ENCODE measurements around the gene PPFIA3.

The PPFIA3 gene

DNA sequence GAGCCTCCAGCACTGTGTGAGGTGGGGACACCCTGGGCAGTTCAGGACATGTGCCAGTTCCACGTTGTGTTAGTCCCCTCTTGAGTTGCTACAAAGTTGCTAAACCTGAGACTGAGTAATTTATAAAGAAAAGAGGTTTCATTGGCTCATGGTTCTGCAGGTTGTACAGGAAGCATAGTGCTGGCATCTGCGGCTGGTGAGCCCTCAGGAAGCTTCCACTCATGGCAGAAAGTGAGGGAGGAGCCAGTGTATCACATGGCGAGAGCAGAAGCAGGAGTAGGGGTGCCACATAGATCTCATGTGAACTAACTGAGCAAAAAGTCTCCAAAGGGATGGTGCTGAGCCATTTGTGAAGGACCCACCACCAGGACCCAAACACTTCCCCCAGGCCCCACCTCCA, 71.4 kb downstream of the PPFIA3 start:
- no peaks in the 10 kb centered on the region for H3K79me2 ChIP-seq (ENCODE audit: insufficient read depth, low read depth)
- TF ChIP-seq CTCF (conservative IDR thresholded peaks at IDR 0.05; ENCODE audit: low read depth, low read length) = no peak
- H2AFZ ChIP-seq (ENCODE audit: low read depth) = no peak overlapping the region
- no peak overlapping the region for H3K27ac ChIP-seq
- peaks cover 76% of the 10 kb centered on the region for H3K27me3 ChIP-seq (ENCODE audit: insufficient read depth, low read depth)
- H4K20me1 ChIP-seq (ENCODE audit: insufficient read depth) = no peaks in the 10 kb centered on the region
- no peaks in the 10 kb centered on the region for H3K36me3 ChIP-seq (ENCODE audit: insufficient read depth)
- no peak overlapping the region for H3K9ac ChIP-seq
- H3K4me2 ChIP-seq = no peak overlapping the region
- H3K4me1 ChIP-seq (ENCODE audit: low read depth, poor library complexity, severe bottlenecking) = no peaks in the 10 kb centered on the region
- no peak overlapping the region for H3K4me3 ChIP-seq (IDR thresholded peaks at IDR 0.05; ENCODE audit: insufficient read depth, low read depth, low read length)

DNA sequence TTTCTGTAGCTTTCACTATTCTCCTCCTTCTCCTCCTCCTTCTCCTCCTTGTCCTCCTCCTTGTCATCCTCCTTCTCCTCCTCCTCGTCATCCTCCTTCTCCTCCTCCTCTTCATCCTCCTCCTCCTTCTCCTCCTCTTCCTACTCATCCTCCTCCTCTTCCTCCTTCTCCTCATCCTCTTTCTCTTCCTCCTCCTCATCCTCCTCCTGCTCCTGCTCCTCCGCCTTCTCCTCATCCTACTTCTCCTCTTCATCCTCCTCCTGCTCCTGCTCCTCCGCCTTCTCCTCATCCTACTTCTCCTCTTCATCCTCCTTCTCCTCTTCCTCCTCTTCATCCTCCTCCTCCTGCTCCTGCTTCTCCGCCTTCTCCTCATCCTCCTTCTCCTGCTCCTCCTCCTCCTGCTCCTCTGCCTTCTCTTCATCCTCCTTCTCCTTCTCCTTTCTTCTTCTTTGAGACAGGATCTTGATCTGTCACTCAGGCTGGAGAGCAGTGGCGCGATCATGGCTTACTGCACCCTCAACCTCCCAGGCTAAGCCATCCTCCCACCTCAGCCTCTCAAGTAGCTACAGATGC, 74.6 kb downstream of the PPFIA3 start:
- H3K4me2 ChIP-seq = no peak overlapping the region

GRCh38 chr19:49194408-49194807, 75.1 kb downstream of the PPFIA3 start:
- TF ChIP-seq CTCF (conservative IDR thresholded peaks at IDR 0.05; ENCODE audit: low read depth, low read length) = no peak
- Histone ChIP-seq H2AFZ (ENCODE audit: low read depth) (no peak overlapping the region), H3K4me2 (no peak overlapping the region), H3K9ac (no peak overlapping the region), H3K36me3 (ENCODE audit: insufficient read depth) (no peaks in the 10 kb centered on the region), H3K4me3 (IDR thresholded peaks at IDR 0.05; ENCODE audit: insufficient read depth, low read depth, low read length) (no peak overlapping the region), H3K27me3 (ENCODE audit: insufficient read depth, low read depth) (peaks cover 70% of the 10 kb centered on the region; the same call in 1 of the 2 replicates), H3K4me1 (ENCODE audit: low read depth, poor library complexity, severe bottlenecking) (peaks cover 1% of the 10 kb centered on the region), H4K20me1 (ENCODE audit: insufficient read depth) (no peaks in the 10 kb centered on the region), H3K27ac (no peak overlapping the region), H3K79me2 (ENCODE audit: insufficient read depth, low read depth) (no peaks in the 10 kb centered on the region)

More for the DNA sequence above, 74.6 kb downstream of the PPFIA3 start:
- H3K36me3 ChIP-seq (ENCODE audit: insufficient read depth) = no peaks in the 10 kb centered on the region
- no peaks in the 10 kb centered on the region for H4K20me1 ChIP-seq (ENCODE audit: insufficient read depth)
- no peaks in the 10 kb centered on the region for H3K79me2 ChIP-seq (ENCODE audit: insufficient read depth, low read depth)
- TF ChIP-seq CTCF (conservative IDR thresholded peaks at IDR 0.05; ENCODE audit: low read depth, low read length) = no peak
- no peak overlapping the region for H2AFZ ChIP-seq (ENCODE audit: low read depth)
- H3K4me3 ChIP-seq (IDR thresholded peaks at IDR 0.05; ENCODE audit: insufficient read depth, low read depth, low read length) = no peak overlapping the region
- no peak overlapping the region for H3K27ac ChIP-seq
- H3K4me1 ChIP-seq (ENCODE audit: low read depth, poor library complexity, severe bottlenecking) = no peaks in the 10 kb centered on the region
- H3K9ac ChIP-seq = no peak overlapping the region
- H3K27me3 ChIP-seq (ENCODE audit: insufficient read depth, low read depth) = peaks cover 75% of the 10 kb centered on the region; the same call in 1 of the 2 replicates

DNA sequence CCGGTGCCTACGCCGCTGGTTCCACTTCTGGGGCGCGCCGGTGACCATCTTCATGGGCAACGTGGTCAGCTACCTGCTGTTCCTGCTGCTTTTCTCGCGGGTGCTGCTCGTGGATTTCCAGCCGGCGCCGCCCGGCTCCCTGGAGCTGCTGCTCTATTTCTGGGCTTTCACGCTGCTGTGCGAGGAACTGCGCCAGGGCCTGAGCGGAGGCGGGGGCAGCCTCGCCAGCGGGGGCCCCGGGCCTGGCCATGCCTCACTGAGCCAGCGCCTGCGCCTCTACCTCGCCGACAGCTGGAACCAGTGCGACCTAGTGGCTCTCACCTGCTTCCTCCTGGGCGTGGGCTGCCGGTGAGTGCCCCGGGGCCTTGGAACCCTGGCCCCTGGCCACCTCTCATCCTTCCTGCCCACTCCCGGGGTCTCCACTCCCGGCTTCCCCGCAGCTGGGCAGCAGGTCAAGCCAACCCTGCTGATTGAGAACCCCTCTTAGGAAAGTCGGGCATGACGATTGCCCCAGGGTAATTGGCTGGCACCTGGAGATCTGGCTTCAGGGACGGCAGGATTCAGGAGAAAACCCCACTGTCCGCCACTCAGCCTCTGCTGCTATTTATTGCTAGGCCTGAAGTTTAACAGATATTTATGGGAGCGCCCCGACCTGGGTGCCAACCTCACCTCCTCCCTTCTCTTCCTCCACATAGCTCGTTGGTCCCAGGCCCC, 77.3 kb downstream of the PPFIA3 start:
- no peak overlapping the region for H2AFZ ChIP-seq (ENCODE audit: low read depth)
- H3K27me3 ChIP-seq (ENCODE audit: insufficient read depth, low read depth) = peaks cover 56% of the 10 kb centered on the region; the same call in 1 of the 2 replicates
- no peak overlapping the region for H3K27ac ChIP-seq

More for the DNA sequence above, 77.3 kb downstream of the PPFIA3 start:
- Histone ChIP-seq H3K4me1 (ENCODE audit: low read depth, poor library complexity, severe bottlenecking) (peaks cover 7% of the 10 kb centered on the region), H3K79me2 (ENCODE audit: insufficient read depth, low read depth) (no peaks in the 10 kb centered on the region), H3K9ac (no peak overlapping the region), H3K36me3 (ENCODE audit: insufficient read depth) (no peaks in the 10 kb centered on the region), H3K4me2 (no peak overlapping the region), H4K20me1 (ENCODE audit: insufficient read depth) (no peaks in the 10 kb centered on the region), H3K4me3 (IDR thresholded peaks at IDR 0.05; ENCODE audit: insufficient read depth, low read depth, low read length) (no peak overlapping the region)
- TF ChIP-seq CTCF (conservative IDR thresholded peaks at IDR 0.05; ENCODE audit: low read depth, low read length) = no peak
